Mucosa of gallbladder (tissue), 1 donor: Measurements from ENCODE around the gene NPLOC4. TPM values are rescaled to one million over a fixed set of nuclear protein-coding genes. Genes with fewer than 3 reads are reported as not detected.
"Not testable (repeated sequence)": the region's sequence is repeated elsewhere in the genome, so short reads cannot be mapped to it uniquely, and the experiment has no call there.

Source experiments
- DNase-seq: peaks from one replicate; pipeline ENCODE4 v3.0.0-alpha.2; 2020; ENCODE audit warnings: low spot score
- total RNA-seq: library from RNA; stranded (reverse); gene quantifications from one replicate; pipeline ENCODE4 v1.2.1, GENCODE V29; 2021
- donor health status: DM: no; HTN: no; CAD: no.

NPLOC4 gene
- total RNA-seq, 1 donor from 2014 or later, result 79.4 TPM

- no peak for DNase-seq
Observed at GRCh38 chr17:81534157-81535006, 102.5 kb downstream of the NPLOC4 start.

DNA sequence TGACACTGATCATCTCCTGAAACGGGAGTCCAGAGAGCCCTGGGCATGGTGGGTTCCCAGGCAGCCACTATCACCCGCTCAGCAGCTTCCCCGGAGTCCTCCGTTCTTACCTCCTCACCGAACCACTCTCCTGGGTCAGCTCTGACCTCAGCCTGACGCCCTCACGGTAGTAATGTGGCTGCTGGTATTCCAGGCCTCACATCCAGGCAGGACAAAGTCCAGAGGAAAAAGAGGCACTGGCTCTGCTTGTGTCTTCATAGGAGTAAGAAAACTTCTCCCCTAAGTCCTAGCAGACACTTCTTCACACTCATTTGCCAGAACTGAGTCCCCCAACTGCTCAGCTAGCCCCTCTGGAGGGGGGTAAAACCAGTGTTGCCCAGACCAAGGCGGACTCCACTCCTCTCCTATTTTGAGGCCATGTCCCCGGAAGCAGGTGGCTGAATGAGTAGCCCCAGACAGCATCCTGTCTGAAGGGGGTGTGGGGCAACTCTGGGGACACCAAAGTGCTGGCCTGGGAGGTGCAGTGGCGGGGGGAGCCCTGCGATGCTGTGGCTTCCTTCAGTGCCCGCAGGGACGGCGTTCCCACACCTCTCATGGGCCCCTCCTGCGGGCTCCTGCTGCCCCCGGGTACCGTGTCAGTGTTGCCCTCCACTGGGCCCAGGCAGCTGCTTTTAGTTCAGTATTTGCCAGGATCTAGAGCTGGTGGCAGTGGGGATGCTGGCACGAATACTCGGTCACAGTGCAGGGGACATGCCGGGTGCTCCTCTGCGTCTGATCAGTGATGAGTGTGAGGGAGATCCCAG lies 103.4 kb downstream of the NPLOC4 start:
- DNase-seq, result no peak

GRCh38 chr17:81532490-81533287 lies 104.2 kb downstream of the NPLOC4 start:
- DNase-seq, result no peak

DNA sequence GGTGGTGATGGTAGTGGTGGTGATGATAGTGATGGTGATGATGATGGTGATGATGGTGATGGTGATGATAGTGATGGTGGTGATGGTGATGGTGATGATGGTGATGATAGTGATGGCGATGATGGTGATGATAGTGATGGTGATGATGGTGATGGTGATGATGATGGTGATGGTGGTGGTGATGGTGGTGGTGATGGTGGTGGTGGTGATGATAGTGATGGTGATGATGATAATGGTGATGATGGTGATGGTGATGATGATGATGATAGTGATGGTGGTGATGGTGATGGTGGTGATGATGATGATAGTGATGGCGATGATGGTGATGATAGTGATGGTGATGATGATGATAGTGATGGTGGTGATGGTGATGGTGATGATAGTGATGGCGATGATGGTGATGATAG lies 104.9 kb downstream of the NPLOC4 start:
- not testable (repeated sequence) for DNase-seq

DNA sequence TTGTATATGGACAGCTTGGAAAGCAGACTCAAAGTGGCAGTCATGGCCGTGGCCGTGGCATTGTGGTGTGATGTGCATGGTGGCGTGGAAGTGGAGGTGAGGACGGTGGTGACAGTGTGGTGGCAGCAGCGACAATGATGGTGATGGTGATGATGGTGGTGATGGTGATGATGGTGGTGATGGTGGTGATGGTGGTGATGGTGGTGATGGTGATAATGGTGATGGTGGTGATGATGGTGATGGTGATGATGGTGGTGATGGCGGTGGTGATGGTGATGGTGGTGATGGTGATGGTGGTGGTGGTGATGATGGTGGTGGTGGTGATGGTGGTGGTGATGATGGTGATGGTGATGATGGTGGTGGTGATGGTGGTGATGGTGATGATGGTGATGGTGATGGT lies 105.9 kb downstream of the NPLOC4 start:
- DNase-seq, result not testable (repeated sequence)

GRCh38 chr17:81529437-81529803 lies 107.5 kb downstream of the NPLOC4 start:
- DNase-seq, result no peak

- DNase-seq, result no peak
Observed at GRCh38 chr17:81528651-81529436, 108.1 kb downstream of the NPLOC4 start.

GRCh38 chr17:81528384-81528650 lies 108.6 kb downstream of the NPLOC4 start:
- no peak for DNase-seq

GRCh38 chr17:81527591-81528383 lies 109.1 kb downstream of the NPLOC4 start, which contains the start of gene FSCN2:
FSCN2 (plus strand) TSS chr17:81528377; CDS start chr17:81528532, 155 bp downstream.
- DNase-seq, result no peak

DNA sequence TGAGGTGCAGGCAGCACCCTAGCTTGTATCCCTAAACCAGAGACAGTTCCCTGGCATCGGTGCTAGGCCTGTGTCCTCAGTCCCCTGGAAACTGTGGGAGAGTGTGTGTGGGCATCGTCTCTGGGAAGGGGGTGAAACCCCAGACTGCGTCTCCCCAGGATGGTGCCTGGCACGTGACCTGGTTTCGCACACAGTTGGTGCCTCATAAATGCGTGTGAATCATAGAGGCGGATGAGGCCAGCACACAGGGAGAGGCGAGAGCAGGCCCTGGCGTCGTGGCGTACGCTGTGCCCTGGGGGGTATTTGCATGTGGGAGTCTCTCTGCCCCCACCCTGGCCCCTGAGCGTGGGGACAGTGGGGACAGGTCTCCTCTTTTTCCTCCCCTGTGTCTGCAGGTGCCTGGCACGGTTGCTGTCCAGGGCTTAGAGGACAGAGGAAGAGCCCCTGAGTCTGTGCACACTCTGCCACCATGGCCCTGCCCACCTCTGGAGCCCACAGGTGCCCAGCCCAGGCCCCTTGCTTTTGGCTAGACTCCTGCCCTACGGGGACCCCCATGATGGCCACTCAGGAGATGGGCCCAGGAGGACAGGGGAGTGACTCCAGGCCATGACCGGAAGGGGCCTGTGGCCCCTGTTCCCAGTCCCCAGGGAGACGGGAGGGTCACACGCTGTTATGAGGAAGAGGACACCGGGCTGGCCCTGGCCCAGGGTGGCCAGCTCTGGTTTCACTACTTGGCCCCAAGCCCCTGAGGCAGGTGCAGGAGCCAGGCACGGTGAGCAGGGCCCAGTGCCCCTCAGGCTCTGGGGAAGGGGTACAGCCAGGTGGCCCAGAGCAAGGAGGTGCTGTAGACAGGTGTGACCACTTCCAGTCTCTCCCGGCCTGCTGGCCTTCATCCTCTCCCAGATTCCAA lies 110.0 kb downstream of the NPLOC4 start:
- DNase-seq, result no peak

- no peak for DNase-seq
Observed at GRCh38 chr17:81524865-81525159, 112.1 kb downstream of the NPLOC4 start.

DNA sequence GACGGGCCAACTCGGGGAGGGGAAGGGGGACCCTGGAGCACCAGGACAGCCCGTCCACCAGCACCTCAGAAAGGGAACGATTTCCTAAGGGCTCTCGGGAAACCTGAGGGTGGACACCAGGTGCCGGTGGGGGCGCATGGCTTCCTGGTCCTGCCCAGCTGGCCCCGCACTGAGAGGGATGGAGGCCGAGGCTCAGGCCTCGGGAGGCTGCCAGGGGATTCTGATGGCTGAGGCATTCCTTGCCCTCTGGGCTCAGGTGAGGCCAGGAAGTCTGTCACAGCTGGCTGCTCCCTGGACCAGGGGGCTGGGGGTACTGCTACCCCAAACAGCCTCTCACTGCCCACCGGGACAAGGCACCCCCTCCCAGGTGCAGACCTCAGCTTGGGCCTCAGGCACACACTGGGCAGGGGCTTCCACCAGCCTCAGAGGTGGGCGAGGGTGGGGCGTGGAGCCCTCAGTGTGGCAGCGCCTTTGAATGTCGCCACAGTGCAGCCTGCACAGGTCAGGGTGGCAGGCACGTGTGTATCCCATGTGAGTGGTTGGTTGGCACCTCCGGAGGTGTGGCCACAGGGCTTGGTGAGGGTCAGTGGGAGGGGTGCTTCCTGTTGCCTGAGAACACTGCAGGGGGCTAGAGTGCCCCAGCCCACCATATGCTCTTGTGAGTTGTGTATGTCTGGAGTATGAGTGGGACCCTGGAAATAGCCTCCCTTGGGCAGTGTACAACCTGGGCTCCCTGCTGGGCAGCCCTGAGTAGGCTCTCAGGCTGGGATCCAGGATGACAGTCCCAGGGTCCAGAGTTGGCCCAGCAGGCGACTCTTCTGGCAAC lies 112.7 kb downstream of the NPLOC4 start:
- no peak for DNase-seq

DNA sequence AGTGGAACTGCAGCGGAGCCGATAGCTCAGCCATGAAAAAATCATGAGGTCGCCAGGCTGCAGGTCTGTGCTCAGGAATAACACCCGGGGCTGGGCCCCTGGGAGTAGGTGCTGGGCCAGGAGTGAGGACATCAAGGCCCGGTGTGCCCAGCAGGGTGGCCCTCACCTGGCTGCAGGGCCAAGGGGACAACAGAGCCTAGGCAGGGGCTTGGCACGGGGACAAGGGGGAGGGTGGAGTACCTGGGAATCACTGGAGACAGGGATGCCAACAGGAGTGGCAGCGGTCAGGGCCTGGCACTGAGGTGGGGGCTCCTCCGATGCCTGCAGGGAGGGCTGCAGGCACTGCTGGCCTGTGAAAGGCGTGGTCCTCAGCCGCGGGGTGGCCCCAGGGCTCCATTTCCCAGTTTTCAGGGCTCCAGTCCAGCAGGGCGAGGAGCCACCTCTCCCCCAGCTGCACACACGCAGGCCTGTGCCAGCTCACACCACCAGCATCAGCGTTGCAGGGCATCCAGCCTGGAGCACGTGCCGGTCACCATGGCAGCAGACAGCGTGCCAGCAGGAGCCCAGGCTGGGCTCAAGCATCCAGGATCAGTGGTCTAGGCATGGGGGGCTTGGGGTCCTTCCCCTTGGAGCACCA lies 113.4 kb downstream of the NPLOC4 start:
- DNase-seq, result no peak

GRCh38 chr17:81522491-81523401 lies 114.2 kb downstream of the NPLOC4 start:
- no peak for DNase-seq

DNA sequence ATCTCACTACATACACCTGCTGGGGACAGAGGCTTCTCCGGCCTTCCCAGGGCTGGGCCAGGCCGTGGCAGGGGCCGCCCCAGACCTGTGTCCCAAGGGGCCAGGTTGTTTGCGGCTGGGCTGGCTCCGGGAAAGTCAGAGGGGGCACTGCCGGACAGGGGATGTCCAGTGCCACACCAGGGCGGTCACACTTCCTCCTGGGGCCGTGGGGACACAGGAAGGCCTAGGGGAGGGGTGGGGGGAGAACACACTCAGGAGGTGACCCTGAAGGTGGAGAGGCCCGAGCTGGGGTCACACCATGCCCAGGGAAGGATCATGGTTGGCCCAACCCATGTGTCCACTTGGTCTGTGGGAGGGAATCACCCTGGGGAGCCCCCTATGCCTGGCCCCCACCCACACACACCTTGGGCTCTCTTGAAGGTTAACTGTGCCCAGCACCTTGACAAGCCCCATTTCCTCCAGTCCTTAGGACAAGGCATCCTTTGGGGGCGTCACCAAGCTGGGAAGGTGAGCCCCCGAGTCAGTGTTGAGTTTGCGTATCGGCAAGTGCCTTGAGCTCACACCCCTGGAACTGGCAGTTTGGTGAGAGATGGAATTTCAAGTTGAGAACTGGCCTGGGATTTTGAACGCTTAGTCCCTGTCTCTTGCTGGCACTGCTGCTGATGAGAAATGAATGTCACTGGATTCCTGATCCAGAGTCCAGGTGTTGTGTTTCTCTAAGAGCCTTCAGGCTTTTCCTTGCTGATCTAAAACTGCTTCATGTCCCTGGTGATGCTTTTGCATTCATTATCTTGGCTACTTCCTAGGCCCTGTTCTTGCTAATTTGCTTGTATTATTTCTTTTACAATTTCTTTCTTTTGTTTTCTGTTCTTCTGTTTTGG lies 116.7 kb downstream of the NPLOC4 start:
- DNase-seq, result no peak

GRCh38 chr17:81519284-81520020 lies 117.5 kb downstream of the NPLOC4 start:
- no peak for DNase-seq
